Gastroesophageal sphincter (tissue), 3 donors: Measurements from ENCODE around the gene PLEKHA7.

ENCODE experiments used
- POLR2AphosphoS5 ChIP-seq: sonication (generic); formaldehyde crosslinking; IDR thresholded peaks from one replicate; pipeline ENCODE4 v1.6.1; 2017; ENCODE audit warnings: antibody characterized with exemption
- TF ChIP-seq, protein P1 (sequence below), 4 experiments: fragments of 200-600 bp in 2 of 4; fragments of 450-650 bp in 2 of 4; sonication (generic) in 1 of 4; IDR thresholded peaks; one replicate each; pipeline ENCODE4 v1.5.1; 2017 to 2019; ENCODE audit warnings: antibody characterized with exemption in 4 of 4, mild to moderate bottlenecking in 2 of 4, moderate library complexity in 2 of 4

DNA sequence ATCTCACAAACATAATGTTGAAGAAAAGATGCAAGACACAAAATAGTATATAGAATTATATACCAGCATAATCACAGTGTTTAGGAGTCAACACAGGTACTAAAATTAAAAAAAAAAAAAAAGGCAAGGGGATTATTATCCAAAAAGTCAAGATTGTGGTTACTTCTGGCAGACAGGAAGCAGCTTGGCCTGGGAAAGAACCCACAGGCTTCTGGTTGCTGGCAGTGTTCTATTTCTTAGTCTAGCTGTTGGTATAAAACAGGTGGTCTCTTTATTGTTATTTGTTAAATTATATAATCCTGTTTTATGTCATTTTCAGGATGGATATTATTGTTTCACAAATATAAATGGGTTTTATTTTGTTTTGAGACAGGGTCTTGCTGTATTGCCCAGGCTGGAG, 221.8 kb downstream of the PLEKHA7 start:
- TF ChIP-seq POLR2AphosphoS5: no peak
- TF ChIP-seq, protein P1, sequence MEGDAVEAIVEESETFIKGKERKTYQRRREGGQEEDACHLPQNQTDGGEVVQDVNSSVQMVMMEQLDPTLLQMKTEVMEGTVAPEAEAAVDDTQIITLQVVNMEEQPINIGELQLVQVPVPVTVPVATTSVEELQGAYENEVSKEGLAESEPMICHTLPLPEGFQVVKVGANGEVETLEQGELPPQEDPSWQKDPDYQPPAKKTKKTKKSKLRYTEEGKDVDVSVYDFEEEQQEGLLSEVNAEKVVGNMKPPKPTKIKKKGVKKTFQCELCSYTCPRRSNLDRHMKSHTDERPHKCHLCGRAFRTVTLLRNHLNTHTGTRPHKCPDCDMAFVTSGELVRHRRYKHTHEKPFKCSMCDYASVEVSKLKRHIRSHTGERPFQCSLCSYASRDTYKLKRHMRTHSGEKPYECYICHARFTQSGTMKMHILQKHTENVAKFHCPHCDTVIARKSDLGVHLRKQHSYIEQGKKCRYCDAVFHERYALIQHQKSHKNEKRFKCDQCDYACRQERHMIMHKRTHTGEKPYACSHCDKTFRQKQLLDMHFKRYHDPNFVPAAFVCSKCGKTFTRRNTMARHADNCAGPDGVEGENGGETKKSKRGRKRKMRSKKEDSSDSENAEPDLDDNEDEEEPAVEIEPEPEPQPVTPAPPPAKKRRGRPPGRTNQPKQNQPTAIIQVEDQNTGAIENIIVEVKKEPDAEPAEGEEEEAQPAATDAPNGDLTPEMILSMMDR (IDR thresholded peaks at IDR 0.05): no peak
